BE2C (cell line): ENCODE measurements around the gene ATP6V0A1.
"Not testable (repeated sequence)": the region's sequence is repeated elsewhere in the genome, so short reads cannot be mapped to it uniquely, and the experiment has no call there.

ENCODE experiments used
- DNase-seq: peaks from one replicate; pipeline ENCODE4 v3.0.0-alpha.2; 2020
- H3K27me3 ChIP-seq: fragments of 250-450 bp; sonication (Bioruptor Pico); 2 replicates; pipeline ENCODE4 v1.5.1; 2020; ENCODE audit warnings: mild to moderate bottlenecking
- H3K36me3 ChIP-seq: fragments of 250-450 bp; sonication (Bioruptor Pico); 2 replicates; pipeline ENCODE4 v1.5.1; 2020; ENCODE audit warnings: mild to moderate bottlenecking
- H3K4me1 ChIP-seq: fragments of 250-450 bp; sonication (Bioruptor Pico); 2 replicates; pipeline ENCODE4 v1.5.1; 2020
- H3K4me3 ChIP-seq: 2 replicates; pipeline ENCODE4 v1.5.1; 2011; ENCODE audit warnings: low read depth, low read length
- H3K9me3 ChIP-seq: fragments of 250-450 bp; sonication (Bioruptor Pico); 2 replicates; pipeline ENCODE4 v1.5.1; 2020
- TF ChIP-seq, protein P1 (sequence below): IDR thresholded peaks from 2 replicates; pipeline ENCODE4 v1.5.1; 2012; ENCODE audit warnings: mild to moderate bottlenecking, low read depth, low read length

ATP6V0A1 gene

DNA sequence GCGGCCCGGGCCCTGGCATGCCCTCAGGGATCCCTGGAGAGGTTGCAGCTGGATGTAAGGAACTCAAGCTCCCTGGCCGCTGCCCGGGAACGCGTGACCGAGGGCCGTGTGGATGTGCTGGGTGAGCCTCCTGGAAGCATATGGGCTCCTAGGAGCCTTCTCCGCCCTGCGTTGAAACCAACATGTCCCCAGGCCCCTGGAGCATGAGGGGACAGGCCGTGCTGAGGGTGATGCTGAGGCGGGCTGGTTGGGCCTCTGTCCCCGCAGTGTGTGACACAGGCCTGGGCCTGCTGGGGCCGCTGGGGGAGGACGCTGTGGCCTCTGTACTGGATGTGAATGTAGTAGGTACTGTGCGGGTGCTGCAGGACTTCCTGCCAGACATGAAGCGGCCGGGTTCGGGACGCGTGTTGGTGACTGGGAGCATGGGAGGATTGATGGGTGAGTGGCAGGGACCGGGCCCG lies 88.4 kb downstream of the ATP6V0A1 start:
- no peak overlapping the region for H3K4me3 ChIP-seq
- TF ChIP-seq, protein P1, sequence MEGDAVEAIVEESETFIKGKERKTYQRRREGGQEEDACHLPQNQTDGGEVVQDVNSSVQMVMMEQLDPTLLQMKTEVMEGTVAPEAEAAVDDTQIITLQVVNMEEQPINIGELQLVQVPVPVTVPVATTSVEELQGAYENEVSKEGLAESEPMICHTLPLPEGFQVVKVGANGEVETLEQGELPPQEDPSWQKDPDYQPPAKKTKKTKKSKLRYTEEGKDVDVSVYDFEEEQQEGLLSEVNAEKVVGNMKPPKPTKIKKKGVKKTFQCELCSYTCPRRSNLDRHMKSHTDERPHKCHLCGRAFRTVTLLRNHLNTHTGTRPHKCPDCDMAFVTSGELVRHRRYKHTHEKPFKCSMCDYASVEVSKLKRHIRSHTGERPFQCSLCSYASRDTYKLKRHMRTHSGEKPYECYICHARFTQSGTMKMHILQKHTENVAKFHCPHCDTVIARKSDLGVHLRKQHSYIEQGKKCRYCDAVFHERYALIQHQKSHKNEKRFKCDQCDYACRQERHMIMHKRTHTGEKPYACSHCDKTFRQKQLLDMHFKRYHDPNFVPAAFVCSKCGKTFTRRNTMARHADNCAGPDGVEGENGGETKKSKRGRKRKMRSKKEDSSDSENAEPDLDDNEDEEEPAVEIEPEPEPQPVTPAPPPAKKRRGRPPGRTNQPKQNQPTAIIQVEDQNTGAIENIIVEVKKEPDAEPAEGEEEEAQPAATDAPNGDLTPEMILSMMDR, result no peak
- no peaks in the 10 kb centered on the region for H3K9me3 ChIP-seq
- no peak for DNase-seq
- peaks cover 5% of the 10 kb centered on the region for H3K36me3 ChIP-seq
- H3K4me1 ChIP-seq, result no peaks in the 10 kb centered on the region
- no peaks in the 10 kb centered on the region for H3K27me3 ChIP-seq

DNA sequence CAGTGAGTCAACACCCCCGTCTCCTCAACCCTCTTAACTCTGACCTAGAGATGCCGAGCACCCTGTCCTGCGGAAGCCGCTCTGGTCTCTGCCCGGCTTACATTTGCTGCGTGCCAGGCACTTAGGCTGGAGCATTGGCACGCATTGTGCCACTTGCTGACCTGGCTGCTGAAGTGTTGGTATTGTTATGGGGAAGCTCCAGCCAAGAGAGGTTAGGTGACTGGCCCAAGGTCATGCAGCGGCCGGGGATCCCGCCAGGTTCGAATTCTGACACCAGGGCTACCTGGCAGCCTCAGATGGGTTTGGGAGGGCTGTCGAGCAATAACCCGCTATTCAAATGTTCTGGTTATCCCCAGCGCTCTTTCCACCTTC lies 89.0 kb downstream of the ATP6V0A1 start:
- H3K27me3 ChIP-seq, result no peaks in the 10 kb centered on the region
- peaks cover 5% of the 10 kb centered on the region for H3K36me3 ChIP-seq
- no peak overlapping the region for H3K4me3 ChIP-seq
- TF ChIP-seq, protein P1, result no peak
- no peaks in the 10 kb centered on the region for H3K9me3 ChIP-seq
- DNase-seq, result no peak
- H3K4me1 ChIP-seq, result no peaks in the 10 kb centered on the region

DNA sequence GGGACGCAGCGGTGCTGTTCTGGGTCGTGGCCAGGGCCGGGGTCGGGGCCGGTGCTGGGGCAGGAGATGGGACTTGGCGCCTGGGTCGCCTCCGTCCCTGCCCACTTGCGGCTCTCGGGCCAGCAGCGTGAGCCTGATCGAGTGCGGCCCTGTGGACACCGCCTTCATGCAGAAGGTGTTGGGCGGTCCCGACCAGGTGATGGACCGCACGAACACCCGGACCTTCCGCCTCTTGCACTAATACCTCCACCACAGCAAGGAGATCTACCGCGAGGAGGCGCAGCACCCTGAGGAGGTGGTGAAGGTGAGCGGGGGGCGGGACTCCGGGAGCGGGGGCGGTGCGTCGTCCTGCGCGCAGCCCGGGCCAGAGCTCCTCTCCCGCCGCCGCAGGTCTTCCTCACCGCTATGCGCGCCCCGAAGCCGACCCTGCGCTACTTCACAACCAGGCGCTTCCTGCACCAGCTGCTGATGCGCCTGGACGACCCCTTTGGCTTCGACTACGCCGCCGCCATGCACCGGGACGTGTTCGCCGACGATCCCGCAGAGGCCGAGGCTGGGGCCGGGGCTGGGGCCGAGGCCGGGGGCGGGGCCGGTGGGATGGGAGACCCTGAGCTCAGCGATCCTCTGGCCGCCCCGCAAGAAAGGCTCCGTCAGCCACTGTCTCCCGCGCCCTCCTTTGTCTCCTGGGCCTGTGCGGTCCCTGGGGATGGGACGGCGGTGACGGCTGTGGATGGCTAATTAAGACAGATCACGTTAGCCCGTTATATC lies 89.6 kb downstream of the ATP6V0A1 start:
- H3K27me3 ChIP-seq, result no peaks in the 10 kb centered on the region
- DNase-seq, result peak; percentile 77

DNA sequence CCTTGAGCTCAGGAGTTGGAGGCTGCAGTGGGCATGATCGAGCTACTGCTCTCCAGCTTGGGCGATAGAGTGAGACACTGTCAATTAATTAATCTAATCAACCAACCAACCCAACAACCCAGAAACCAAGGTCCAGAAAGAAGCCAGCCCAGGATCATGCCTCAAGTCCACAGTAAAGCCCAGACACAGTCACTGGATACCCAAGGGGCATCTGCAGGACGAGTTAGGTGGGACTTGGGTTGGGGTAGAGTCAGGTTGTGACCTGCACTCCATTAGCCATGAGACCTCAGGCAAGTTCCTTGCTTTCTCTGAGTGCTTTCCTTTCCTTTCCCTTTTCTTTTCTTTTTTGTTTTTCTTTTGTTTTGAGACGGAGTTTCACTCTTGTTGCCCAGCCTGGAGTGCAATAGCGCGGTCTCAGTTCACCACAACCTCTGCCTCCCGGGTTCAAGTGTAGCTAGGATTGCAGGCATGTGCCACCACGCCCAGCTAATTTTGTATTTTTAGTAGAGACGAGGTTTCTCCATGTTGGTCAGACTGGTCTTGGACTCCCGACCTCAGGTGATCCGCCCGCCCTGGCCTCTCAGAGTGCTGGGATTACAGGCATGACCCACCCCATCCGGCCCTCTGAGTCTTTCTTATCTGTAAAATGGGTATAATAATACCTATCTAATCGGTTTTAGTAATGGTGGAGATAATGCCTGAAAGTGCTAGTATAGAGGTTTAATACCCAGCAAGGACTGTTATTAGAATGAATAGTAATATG lies 90.5 kb downstream of the ATP6V0A1 start:
- no peaks in the 10 kb centered on the region for H3K9me3 ChIP-seq
- DNase-seq, result no peak
- no peaks in the 10 kb centered on the region for H3K4me1 ChIP-seq
- H3K36me3 ChIP-seq, result peaks cover under 1% of the 10 kb centered on the region
- TF ChIP-seq, protein P1, result no peak
- no peaks in the 10 kb centered on the region for H3K27me3 ChIP-seq
- H3K4me3 ChIP-seq, result peak overlapping the region; percentile 54

More for the DNA sequence above, 89.6 kb downstream of the ATP6V0A1 start:
- TF ChIP-seq, protein P1, result peak; percentile 55
- H3K36me3 ChIP-seq, result peaks cover 5% of the 10 kb centered on the region
- H3K4me1 ChIP-seq, result no peaks in the 10 kb centered on the region
- no peaks in the 10 kb centered on the region for H3K9me3 ChIP-seq
- peak overlapping the region; percentile 54 for H3K4me3 ChIP-seq

DNA sequence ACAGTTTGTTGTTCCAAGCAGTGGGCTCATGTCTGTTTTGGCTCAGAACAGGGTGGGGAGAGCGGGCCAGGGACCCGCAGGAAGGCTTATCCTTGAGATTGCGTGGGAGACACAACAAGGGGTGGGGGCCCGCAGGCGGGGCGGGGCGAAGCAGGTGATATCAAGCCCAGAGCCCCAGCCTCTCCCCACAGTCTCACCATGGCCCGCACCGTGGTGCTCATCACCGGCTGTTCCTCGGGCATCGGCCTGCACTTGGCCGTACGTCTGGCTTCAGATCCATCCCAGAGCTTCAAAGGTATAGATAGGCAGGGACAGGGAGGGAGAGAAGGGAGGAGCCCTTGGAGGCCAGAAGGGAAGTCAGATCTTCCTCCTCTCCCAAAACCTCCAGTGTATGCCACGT lies 94.1 kb downstream of the ATP6V0A1 start, which contains the start of gene HSD17B1:
Gene HSD17B1, plus strand, starts transcription at position 188 of the 400 bp plus-strand sequence. Its CDS starts 11 bp downstream, at position 199.
- DNase-seq, H3K4me1 ChIP-seq, H3K36me3 ChIP-seq, H3K27me3 ChIP-seq, H3K9me3 ChIP-seq: not testable (repeated sequence)
- H3K4me3 ChIP-seq, result peak within 1 kb of the TSS; percentile 91

DNA sequence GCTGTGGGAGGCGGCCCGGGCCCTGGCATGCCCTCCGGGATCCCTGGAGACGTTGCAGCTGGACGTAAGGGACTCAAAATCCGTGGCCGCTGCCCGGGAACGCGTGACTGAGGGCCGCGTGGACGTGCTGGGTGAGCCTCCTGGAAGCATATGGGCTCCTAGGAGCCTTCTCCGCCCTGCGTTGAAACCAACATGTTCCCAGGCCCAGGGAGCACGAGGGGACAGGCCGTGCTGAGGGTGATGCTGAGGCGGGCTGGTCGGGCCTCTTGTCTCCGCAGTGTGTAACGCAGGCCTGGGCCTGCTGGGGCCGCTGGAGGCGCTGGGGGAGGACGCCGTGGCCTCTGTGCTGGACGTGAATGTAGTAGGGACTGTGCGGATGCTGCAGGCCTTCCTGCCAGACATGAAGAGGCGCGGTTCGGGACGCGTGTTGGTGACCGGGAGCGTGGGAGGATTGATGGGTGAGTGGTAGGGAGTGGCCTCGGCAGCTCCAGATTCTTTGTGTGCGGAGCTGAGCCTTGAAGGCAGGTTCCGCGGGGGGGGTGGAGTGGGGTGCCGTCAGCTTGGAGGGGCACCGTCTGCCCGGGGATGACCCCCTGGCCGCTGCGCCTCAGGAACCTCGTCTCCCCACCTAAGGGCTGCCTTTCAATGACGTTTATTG lies 94.6 kb downstream of the ATP6V0A1 start:
- H3K27me3 ChIP-seq, result no peaks in the 10 kb centered on the region
- TF ChIP-seq, protein P1, result 0 out of 2 replicates have a peak, but pooled peaks have one; percentile 5
- H3K9me3 ChIP-seq, result no peaks in the 10 kb centered on the region
- H3K4me1 ChIP-seq, result no peaks in the 10 kb centered on the region
- no peaks in the 10 kb centered on the region for H3K36me3 ChIP-seq
- peak overlapping the region; percentile 91 for H3K4me3 ChIP-seq
- peak; percentile 52 for DNase-seq
